HFF-Myc (cell line): ENCODE measurements around the gene ACOT7.
A peak's percentile ranks its signal among the peaks of the same experiment; 100 is the strongest.

Source experiments
- DNase-seq: peaks from one replicate; pipeline ENCODE4 v3.0.0-alpha.2; 2011; ENCODE audit warnings: low read depth; ENCODE audit errors: extremely low read depth
- H3K4me3 ChIP-seq: replicated peaks from 2 replicates; pipeline ENCODE4 v1.5.1; 2011; ENCODE audit warnings: low read depth, mild to moderate bottlenecking, control low read depth, low read length
- TF ChIP-seq, protein P1 (sequence below): IDR thresholded peaks from 2 replicates; pipeline ENCODE4 v1.5.1; 2012; ENCODE audit warnings: mild to moderate bottlenecking, low read depth, low read length, control low read depth; ENCODE audit errors: missing control alignments

Gene ACOT7

DNA sequence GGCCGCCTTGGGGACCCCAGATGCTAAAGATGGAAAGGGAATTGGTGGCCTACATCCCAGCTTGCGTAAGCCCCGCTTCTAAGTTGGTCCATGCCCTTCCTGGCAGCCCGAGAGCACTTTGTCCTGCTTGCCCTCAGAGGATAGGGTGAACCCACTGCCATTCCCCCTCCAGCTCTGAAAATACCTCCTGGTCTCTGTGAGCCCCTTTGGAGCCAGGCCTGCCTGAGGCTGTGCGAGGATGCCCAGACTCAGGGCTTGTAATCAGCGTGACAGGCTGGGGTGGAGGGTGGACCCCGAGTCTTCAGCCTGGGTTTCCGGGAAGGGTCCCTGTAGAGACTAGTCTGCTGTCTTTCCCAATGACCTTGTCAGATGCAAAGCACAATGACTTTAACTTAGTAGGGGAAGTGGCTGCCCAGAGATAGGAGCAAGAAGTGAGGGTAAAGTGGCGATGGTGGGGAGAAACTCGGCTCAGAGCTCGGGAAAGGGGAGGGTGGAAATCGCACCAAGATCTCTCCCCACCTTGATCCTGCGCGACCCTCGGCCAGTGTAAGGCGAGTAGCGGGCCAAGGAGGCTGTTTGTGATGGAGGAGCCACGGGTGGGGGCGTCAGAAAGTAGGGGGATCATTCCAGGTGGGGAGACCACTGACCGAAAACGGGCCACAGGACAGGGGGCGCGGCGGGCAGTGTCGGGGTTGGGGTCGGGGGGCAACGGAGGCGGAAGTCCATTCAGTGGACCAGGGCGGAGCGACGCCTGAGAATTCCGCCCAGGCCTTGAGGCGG lies 152.3 kb downstream of the ACOT7 start:
- DNase-seq: no peak
- TF ChIP-seq, protein P1, sequence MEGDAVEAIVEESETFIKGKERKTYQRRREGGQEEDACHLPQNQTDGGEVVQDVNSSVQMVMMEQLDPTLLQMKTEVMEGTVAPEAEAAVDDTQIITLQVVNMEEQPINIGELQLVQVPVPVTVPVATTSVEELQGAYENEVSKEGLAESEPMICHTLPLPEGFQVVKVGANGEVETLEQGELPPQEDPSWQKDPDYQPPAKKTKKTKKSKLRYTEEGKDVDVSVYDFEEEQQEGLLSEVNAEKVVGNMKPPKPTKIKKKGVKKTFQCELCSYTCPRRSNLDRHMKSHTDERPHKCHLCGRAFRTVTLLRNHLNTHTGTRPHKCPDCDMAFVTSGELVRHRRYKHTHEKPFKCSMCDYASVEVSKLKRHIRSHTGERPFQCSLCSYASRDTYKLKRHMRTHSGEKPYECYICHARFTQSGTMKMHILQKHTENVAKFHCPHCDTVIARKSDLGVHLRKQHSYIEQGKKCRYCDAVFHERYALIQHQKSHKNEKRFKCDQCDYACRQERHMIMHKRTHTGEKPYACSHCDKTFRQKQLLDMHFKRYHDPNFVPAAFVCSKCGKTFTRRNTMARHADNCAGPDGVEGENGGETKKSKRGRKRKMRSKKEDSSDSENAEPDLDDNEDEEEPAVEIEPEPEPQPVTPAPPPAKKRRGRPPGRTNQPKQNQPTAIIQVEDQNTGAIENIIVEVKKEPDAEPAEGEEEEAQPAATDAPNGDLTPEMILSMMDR: no peak
- H3K4me3 ChIP-seq: no peak overlapping the region

DNA sequence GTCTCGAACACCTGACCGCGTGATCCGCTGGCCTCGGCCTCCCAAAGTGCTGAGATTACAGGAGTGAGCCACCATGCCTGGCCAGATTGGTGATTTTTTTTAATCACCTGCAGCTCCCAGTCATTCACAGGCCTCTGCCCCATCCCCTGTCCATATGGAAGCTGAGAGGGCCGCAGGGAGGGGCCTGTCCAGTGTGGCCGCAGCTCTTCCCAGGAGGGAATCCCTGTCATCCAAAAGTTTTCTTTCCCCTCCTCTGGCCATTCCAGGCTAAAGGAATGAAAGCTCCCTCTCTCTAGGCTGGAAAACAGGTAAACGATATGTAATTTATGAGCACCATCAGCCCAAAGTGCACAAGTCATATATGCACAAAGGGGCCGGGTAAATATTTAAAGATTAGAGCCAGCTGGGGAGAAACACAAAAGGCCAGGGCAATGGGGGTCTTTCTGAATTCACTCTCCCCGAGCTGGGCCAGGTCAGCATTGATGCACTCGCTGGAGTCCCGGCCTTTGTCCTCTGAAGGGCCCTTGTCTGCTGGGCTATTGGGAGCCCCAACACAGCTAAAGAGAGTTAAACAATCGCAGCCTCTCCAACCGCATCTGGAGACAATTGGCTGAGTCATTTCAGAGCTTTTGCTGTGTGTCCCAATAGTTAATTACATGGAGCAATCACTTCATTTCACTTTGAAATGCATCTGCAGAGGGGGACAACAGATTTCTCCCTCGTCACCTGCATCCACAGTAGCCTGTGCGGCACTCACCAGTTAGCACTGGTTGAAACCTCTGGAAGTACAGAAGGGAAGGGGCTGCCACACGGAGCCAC lies 153.4 kb downstream of the ACOT7 start:
- no peak overlapping the region for H3K4me3 ChIP-seq
- TF ChIP-seq, protein P1: no peak
- no peak for DNase-seq

DNA sequence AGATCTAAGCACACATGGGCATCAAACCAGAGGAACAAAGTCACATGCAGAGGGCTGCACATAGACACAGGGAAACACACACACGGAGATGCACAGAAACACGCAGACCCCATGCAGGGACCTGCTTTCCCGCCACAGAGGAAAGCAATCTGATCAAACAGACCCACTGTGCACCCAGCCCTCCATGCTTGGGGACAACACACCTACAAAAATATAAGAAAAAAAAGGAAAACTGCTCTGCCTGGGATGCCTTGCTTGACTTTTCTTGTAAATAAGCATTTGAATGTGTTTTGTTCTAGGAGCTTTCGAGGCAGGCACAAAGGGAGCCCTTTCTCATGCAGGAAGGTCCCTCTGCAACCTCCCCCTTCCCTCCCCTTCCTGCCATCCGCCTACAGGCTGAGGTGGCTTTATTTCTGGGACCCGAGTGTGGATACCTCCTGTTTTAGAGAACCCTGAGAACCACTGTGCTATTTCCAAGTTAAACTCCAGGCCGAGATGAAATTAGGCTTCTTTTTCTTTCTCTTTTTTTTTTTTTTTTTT lies 154.3 kb downstream of the ACOT7 start:
- DNase-seq: no peak
- no peak overlapping the region for H3K4me3 ChIP-seq
- TF ChIP-seq, protein P1: no peak

DNA sequence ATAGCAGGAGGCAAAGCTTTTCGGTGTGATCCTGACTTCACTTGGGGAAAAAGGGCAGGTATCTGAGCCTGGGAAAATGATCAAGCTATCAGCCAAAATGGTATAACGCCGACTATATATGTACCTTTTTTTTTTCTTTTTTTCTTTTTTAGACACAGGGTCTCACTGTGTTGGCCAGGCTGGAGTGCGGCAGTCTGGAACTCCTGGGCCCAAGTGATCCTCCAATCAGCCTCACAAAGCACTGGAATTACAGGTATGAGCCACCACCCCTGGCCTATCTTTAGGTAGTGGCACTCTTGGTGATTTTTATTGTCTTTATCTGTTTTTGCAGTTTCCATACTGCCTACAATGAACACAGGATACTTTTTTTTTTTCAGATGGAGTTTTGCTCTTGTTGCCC lies 156.5 kb downstream of the ACOT7 start:
- DNase-seq: no peak
- TF ChIP-seq, protein P1: no peak
- H3K4me3 ChIP-seq: no peak overlapping the region

DNA sequence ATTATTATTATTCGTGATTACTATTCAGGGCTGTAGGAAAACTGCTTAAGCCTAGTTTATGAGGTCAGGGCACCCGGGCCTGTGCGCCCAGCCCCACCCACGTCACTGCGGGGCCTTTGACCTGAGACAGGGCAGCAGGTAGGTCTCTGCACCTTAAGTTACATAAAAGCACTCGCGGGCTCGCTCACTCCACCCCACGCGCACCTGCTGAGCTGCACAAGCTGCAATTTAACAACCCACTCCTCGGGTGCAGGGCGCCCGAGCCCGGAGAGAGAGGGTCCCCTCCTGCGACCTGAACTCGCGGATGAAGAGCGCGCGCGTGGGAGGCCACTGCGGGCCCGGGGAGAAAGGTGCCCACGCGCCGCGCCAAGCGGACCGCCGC lies 158.3 kb downstream of the ACOT7 start:
- TF ChIP-seq, protein P1: no peak
- H3K4me3 ChIP-seq: peak overlapping the region; percentile 92
- no peak for DNase-seq

DNA sequence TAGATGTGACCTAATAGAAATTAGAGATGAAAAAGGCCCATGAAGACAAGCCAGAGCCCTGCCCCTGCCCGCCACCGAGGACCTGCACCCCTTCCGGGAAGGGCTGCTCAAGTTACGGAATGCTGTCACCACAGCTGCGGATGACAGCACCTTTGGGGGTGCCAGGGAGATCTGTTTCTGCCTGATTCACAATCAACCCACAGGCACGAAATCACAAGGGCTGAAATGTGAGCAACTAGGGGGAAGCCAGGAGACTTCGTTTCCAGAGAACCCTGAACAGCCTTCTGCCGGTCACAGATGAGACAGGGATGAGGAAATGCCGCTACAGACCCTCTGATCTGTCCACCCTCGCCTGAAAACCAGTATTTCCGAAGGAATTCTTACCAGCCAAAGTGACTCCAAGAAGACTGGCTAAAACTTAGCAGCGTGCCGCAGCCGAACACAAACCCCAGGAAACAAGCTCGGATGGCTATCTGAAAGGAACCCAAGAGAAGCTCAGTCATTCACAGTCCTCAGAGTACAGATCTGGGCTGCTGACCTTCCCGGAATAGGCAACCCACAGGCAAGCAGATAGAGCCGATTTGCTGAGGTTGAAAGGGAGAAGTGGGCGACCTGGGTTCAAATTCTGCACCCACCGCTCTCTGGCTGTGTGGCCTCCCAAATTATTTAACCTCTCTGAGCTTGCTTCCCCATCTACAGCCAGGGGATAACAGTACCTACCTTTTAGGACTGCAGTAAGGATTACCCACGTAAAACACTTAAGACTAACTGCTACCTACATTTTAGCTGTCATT lies 158.9 kb downstream of the ACOT7 start:
- no peak for DNase-seq
- peak overlapping the region; percentile 92 for H3K4me3 ChIP-seq
- TF ChIP-seq, protein P1: no peak
